Kidney capillary endothelial cell (primary cell): ENCODE data around the gene GALE.
"Not testable (repeated sequence)": the region's sequence is repeated elsewhere in the genome, so short reads cannot be mapped to it uniquely, and the experiment has no call there.

Experiments used
- DNase-seq: peaks from one replicate; pipeline ENCODE4 v3.0.0-alpha.2; 2018; ENCODE audit warnings: low spot score

GALE gene

GRCh38 chr1:23809751-23810171, 9.2 kb upstream of the GALE start:
- peak; percentile 71 for DNase-seq

DNA sequence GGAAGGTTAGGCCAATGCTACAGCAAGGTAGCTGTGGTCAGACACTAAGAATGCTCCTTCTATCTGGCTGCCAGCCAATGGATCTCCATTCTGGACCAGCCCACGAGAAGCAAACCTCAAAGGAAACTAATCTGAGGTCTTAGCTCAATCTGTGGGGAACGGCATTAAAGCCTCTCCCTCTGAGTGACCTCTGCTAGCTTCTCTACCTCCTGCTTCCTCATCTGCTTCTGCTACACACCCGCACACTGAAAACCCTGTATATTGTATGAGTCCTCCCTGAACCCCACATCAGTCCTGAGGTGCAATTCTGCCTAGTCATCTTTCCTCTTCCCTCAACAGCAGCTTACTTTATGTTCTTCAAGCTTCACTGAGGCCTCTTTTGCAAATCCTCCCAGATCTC, 6.9 kb upstream of the GALE start:
- no peak for DNase-seq

DNA sequence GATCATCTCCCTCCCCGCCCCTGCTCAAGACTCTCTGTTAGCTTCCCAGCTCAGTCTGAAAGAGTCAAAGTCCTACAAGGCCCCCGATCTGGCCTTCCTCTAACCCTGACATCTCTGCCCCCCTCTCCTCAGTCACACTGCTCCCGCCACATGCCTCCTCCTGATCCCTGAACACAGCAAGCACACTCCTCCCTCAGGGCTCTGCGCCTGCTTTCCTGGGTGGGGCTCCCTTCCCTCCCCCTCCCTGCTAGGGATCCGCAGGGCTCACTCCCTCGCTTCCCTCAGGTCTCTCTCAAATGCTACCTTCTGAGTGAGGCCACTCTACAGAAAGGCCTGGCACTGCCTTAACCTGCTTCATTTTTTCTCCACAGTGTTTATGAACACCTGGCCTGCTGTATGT, 5.7 kb upstream of the GALE start:
- DNase-seq = no peak

- no peak for DNase-seq
Measured at GRCh38 chr1:23805025-23805424, 4.5 kb upstream of the GALE start.

GRCh38 chr1:23804183-23804835, 3.8 kb upstream of the GALE start:
- DNase-seq = no peak

GRCh38 chr1:23803674-23804073, 3.1 kb upstream of the GALE start:
- no peak for DNase-seq

DNA sequence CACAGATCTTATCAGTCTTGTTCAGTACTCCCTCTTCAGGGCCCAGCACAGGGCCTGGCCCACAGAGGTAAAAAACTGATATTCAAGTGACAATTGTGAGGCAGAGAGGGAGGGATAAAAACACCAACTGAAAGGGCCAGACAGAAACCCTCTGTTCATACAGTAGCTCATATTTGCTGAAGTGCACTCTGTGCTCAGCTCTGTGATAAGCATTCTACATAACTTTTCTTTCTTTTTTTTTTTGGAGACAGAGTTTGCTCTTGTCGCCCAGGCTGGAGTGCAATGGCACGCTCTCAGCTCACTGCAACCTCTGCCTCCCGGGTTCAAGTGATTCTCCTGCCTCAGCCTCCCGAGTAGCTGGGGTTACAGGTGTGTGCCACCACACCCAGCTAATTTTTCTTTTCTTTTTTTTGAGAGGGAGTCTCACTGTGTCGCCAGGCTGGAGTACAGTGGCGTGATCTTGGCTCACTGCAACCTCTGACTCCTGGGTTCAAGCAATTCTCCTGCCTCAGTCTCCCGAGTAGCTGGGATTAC, 2.3 kb upstream of the GALE start:
- DNase-seq = not testable (repeated sequence)

- no peak for DNase-seq
Measured at GRCh38 chr1:23801876-23802275, 1.3 kb upstream of the GALE start.

GRCh38 chr1:23801338-23801748, 789 bp upstream of the GALE start:
- no peak for DNase-seq

- DNase-seq = peak; percentile 90
Measured at GRCh38 chr1:23799570-23800399, 769 bp downstream of the GALE start.

- no peak for DNase-seq
Measured at GRCh38 chr1:23799255-23799569, 1.3 kb downstream of the GALE start.

DNA sequence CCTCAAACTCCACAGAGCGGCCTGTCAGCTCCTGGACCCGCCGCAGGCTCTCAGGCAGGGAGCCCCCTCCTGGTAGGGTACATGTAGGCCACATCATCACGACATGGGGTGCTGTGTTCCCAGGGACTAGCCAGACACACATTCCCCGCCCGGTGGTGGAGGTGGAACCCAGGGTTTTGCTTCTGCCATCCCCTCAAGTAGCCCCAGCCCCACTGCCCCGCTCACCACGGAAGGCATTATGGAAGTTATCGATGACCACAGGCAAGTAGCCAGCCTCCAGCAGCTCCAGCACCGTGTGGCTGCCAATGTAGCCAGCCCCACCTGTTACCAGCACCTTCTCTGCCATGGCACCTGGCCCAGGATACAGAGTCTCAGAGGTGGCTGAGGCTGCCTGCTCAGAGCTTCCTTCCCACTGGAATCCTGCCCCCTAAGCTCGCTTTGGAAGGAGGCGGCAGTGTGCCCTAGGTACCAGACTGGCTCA, 1.9 kb downstream of the GALE start:
- DNase-seq = no peak

DNA sequence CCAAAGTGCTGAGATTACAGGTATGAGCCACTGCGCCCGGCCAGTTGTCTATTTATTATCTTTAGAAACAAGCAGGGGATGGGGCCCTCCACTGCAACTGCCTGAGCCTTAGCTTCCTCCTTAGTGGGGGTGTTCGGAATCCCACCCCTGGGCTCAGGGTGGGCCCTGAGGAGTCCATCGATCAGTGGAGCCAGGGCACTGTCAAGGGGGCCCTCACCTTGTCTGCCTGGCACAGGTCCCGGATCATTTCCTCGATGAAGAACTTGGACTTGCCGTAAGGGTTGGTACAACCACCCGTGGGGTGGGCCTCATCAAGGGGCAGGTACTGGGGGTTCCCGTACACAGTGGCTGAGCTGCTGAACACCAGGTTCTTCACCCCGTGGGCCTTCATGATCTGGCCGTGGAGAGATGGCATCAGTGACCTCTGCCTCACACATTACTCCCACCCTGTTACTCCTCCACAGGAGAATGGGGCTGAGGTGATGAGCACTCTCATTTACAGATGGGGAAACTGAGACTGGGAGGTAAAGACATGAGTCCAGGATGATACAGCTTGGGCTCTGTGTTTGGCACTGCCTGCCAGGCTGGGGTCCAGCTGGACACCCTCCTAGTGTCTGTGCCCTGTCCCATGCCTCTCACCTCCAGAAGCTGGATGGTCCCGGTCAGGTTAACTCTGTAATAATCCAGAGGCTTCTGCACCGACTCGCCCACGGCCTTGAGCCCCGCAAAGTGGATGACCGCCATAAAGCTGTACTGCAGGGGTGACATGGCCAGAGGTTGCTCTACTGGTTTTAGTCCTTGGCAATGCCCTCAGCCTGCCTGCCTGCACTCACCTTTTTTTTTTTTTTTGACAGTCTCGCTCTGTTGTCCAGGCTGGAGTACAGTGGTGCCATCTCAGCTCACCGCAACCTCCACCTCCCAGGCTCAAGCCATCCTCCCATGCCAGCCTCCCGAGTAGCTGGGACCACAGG, 2.8 kb downstream of the GALE start:
- no peak for DNase-seq

- DNase-seq = no peak
Measured at GRCh38 chr1:23796466-23797271, 3.9 kb downstream of the GALE start.

DNA sequence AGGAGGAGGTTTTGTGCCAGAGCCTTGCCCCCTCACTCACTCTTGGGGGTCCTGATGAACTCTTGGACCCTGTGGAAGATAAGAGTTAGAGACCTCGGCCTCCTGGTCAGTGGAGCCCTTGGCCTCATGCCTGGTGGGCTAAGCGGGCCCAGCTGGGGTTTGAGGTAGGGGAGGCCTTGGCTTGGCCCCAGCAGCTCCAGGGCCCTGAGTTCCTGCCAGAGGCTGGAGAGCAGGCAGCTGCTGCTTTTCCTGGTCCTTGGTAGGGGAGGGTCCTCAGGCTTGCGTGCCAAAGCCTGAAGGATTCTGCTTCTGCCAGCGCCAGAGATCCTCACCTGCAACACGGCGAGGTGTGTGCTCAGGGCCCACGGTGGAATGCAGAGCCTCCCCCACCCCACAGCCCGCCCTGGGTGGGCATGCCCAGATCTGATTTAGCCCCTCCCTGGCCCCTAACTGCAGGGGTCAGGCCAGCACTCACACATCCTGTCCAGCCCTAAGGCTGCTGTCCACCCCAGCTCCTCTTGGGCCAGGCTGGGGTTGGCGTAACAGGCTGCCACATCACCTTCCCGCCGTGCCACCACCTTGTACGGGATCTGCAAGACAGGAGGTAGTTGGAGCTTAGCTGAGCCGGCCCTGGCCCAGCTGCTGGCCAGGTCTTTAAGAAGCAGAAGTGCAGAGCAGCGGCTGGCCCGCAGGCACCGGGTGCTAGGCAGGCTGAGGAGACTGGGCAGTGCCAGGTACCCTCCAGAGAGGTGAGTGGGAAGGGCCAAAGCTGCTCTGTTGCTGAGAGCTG, 4.7 kb downstream of the GALE start:
- DNase-seq = no peak

GRCh38 chr1:23794732-23795182, 5.8 kb downstream of the GALE start:
- DNase-seq = not testable (repeated sequence)

- no peak for DNase-seq
Measured at GRCh38 chr1:23793861-23794731, 6.5 kb downstream of the GALE start.

DNA sequence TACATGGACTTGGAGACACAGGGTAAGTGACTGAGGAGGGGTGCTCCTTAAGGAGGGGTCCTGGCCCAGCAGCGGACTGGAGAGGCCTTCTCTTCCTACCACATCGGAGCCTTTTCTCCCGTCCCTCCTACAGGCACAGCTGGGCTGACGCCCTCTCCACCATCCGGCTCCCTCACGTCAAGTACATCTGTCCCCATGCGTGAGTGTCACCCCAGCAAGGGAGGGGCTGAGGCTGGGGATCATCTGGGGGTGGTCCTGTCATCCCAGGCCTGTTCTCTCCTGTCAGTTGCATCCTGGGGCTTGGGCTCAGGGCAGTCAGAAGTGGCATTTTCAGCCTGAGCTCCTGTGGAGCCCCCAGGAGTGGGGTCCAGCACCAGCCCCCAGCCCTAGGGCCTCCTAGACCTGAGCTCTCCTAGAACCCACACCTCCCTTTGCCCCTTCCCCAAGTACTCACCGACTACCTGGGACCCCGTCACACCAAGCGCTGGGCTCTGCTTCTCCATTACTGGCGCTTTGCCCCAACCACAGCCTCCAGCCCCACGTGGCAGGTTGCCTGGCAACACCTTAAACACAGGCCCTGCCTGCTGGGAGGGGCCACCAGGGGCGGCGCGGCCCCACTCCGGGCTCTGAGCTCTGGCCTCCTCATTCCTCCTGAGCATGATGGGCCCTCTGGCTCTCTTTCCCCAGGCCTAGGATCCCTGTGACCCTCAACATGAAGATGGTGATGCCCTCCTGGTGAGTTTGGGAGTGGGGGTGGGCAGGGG, 7.4 kb downstream of the GALE start:
- no peak for DNase-seq
